22Rv1 (cell line): ENCODE results near the gene SLC45A1.

Experiments used
- H3K27ac ChIP-seq: fragments of 450-650 bp; 2 replicates; pipeline ENCODE4 v1.5.1; 2017
- ZFX ChIP-seq: fragments of 450-650 bp; IDR thresholded peaks from 2 replicates; pipeline ENCODE4 v1.6.1; 2017; ENCODE audit warnings: antibody characterized with exemption, borderline replicate concordance
- TF ChIP-seq, protein P1 (sequence below): fragments of 450-650 bp; IDR thresholded peaks from 2 replicates; pipeline ENCODE4 v1.5.1; 2017; ENCODE audit warnings: mild to moderate bottlenecking

SLC45A1 gene

GRCh38 chr1:8373125-8373524 lies 55.2 kb downstream of the SLC45A1 start:
- H3K27ac ChIP-seq, result no peak overlapping the region
- no peak for TF ChIP-seq ZFX
- TF ChIP-seq, protein P1, sequence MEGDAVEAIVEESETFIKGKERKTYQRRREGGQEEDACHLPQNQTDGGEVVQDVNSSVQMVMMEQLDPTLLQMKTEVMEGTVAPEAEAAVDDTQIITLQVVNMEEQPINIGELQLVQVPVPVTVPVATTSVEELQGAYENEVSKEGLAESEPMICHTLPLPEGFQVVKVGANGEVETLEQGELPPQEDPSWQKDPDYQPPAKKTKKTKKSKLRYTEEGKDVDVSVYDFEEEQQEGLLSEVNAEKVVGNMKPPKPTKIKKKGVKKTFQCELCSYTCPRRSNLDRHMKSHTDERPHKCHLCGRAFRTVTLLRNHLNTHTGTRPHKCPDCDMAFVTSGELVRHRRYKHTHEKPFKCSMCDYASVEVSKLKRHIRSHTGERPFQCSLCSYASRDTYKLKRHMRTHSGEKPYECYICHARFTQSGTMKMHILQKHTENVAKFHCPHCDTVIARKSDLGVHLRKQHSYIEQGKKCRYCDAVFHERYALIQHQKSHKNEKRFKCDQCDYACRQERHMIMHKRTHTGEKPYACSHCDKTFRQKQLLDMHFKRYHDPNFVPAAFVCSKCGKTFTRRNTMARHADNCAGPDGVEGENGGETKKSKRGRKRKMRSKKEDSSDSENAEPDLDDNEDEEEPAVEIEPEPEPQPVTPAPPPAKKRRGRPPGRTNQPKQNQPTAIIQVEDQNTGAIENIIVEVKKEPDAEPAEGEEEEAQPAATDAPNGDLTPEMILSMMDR, result no peak

GRCh38 chr1:8373581-8374241 lies 55.8 kb downstream of the SLC45A1 start:
- no peak overlapping the region for H3K27ac ChIP-seq
- TF ChIP-seq, protein P1, result no peak
- no peak for TF ChIP-seq ZFX

GRCh38 chr1:8374356-8374755 lies 56.4 kb downstream of the SLC45A1 start:
- TF ChIP-seq, protein P1, result no peak
- no peak for TF ChIP-seq ZFX
- H3K27ac ChIP-seq, result no peak overlapping the region

- no peak for TF ChIP-seq ZFX
- TF ChIP-seq, protein P1, result peak; percentile 71
- no peak overlapping the region for H3K27ac ChIP-seq
These were observed 56.9 kb downstream of the SLC45A1 start for GRCh38 chr1:8374812-8375211.

GRCh38 chr1:8376358-8376840 lies 58.5 kb downstream of the SLC45A1 start:
- no peak for TF ChIP-seq ZFX
- TF ChIP-seq, protein P1, result no peak
- H3K27ac ChIP-seq, result no peak overlapping the region

- TF ChIP-seq, protein P1, result no peak
- no peak for TF ChIP-seq ZFX
- no peak overlapping the region for H3K27ac ChIP-seq
These were observed 59.5 kb downstream of the SLC45A1 start for GRCh38 chr1:8377271-8377981.

GRCh38 chr1:8378178-8378577 lies 60.3 kb downstream of the SLC45A1 start:
- TF ChIP-seq, protein P1, result no peak
- TF ChIP-seq ZFX, result no peak
- no peak overlapping the region for H3K27ac ChIP-seq
